ENCODE results near the gene SIRPB2. TPM values are rescaled to one million over a fixed set of nuclear protein-coding genes. Genes with fewer than 3 reads are reported as not detected.
A peak's percentile ranks its signal among the peaks of the same experiment; 100 is the strongest.

The SIRPB2 gene
- total and polyA plus RNA-seq, 3 experiments from 2014 or later = not detected

DNA sequence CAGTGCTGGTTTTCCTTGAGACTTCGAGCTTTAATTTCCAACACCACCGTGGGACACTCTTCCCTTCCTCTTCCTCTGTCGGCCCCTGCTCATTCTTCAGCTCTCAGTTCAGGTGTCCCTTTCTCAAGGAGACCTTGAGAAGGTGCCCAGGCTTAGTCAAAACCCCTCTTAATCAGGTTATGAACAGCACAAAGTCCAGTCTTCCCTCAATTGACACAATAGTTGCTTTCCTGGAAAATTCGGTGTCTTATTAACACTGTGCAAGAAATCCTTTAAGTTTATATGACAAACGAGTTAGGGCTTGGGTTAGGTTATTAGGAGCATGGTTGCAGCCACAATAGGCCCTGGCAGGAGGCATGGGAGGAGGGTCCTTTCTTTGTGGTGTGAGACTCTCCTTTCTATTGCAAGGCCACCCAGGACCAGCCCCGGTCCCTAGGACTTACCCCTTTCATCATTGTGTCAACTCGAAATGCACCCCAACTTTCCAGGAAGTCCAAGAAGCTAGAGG lies 23.0 kb downstream of the SIRPB2 start:
- ChIA-PET CTCF (interaction anchor here (1.0 to 4.0 kb wide), 4 partner anchors 32 to 309 kb away, joined by 3 to 19 read pairs (median 12); partner anchors contain the start of gene FKBP1A), POLR2A (no interaction called here)
- Mint-ChIP-seq H3K36me3 (peaks cover 0 to 24% (median 4%) of the 10 kb centered on the region in 3 donors), H3K4me1 (peaks cover 41 to 43% (median 43%) of the 10 kb centered on the region in 3 donors), H3K9me3 (no peaks in the 10 kb centered on the region), H3K27me3 (peaks cover 0 to 11% of the 10 kb centered on the region in 2 donors), H3K27ac (peak overlapping the region in 5 of 8 donors; percentile 64 to 88 (median 77)), H3K4me3 (peak overlapping the region in 4 of 7 donors; percentile 35 to 90 (median 66))
- Histone ChIP-seq H3K36me3 (ENCODE audit: insufficient read depth, low read length) (no peaks in the 10 kb centered on the region), H3K9me3 (ENCODE audit: low read length) (no peaks in the 10 kb centered on the region), H3K27ac (ENCODE audit: low read depth, low read length) (peak overlapping the region; percentile 70), H3K4me3 (ENCODE audit: low read length) (no peak overlapping the region), H3K27me3 (ENCODE audit: insufficient read depth, low read length, poor library complexity, severe bottlenecking) (no peaks in the 10 kb centered on the region), H3K4me1 (ENCODE audit: insufficient read depth, low read length) (peaks cover 35% of the 10 kb centered on the region)
- DNase-seq = no peak

DNA sequence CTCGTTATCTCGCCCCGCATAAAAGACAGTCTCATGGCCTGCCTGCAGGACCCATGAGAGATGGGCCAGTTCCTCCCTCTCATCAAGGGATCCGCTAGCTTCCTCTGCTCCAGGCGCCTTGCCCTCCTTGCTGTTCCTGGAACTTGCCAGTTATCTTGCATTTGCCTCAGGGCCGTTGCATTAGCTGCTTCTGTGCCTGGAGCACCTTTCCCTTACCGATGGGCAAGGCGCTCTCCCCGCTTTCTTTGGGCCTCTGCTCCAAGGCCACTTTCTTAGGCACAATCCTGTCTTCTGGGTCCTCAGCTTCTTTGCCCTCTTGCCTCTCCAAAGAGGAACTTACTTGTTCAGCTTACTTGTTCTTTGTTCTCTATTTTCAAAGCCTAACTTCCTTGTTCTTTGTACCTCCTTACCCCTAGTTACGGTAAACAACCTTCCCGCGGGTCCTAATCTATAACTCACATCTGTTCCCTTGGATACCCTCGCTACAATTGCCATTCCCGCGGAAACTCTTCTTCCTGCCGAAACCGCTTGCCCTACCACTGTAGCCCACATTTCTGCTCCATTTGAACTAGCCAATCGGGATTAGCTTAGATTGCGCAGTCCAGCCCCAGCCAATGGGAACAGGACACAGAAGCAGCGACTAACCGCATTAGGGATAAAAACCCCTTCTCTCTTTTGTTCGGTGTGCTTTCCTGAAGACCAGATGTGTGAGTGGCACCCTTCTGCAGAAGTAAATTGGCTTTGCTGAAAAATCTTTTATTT lies 23.7 kb downstream of the SIRPB2 start:
- Mint-ChIP-seq H3K4me1 (peaks cover 43 to 47% (median 46%) of the 10 kb centered on the region in 3 donors), H3K4me3 (peak overlapping the region; percentile 85 to 91 (median 89)), H3K9me3 (no peaks in the 10 kb centered on the region), H3K27me3 (peaks cover 0 to 11% of the 10 kb centered on the region in 2 donors), H3K36me3 (peaks cover 0 to 30% (median 5%) of the 10 kb centered on the region in 3 donors), H3K27ac (peak overlapping the region; percentile 45 to 93 (median 84))
- Histone ChIP-seq H3K4me1 (ENCODE audit: insufficient read depth, low read length) (peaks cover 35% of the 10 kb centered on the region), H3K27me3 (ENCODE audit: insufficient read depth, low read length, poor library complexity, severe bottlenecking) (no peaks in the 10 kb centered on the region), H3K36me3 (ENCODE audit: insufficient read depth, low read length) (no peaks in the 10 kb centered on the region), H3K4me3 (ENCODE audit: low read length) (peak overlapping the region; percentile 46), H3K27ac (ENCODE audit: low read depth, low read length) (peak overlapping the region; percentile 70), H3K9me3 (ENCODE audit: low read length) (no peaks in the 10 kb centered on the region)
- ChIA-PET POLR2A (no interaction called here), CTCF (interaction anchor here (0.6 to 4.0 kb wide), 9 partner anchors 9 to 329 kb away, joined by 3 to 19 read pairs (median 4); partner anchors contain the start of gene FKBP1A)
- DNase-seq = peak in 1 of 5 donors; percentile 15

DNA sequence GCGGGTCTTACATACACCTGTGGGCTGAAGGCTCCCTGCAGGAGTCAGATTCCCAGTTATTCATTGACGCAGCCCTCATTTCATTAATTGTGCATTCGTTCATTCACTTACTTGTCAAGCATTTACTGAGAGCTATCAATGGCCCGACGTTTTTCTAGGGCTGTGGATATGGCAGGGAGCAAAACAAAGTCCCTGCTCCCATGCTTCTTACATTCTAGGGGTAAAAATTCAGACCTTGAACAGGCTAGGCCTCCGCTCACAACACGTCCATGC lies 24.2 kb downstream of the SIRPB2 start:
- CTCF ChIA-PET = interaction anchor here (0.6 to 4.0 kb wide), 11 partner anchors 8 to 636 kb away, joined by 3 to 19 read pairs (median 3); partner anchors contain the start of gene FKBP1A
- Histone ChIP-seq H3K27me3 (ENCODE audit: insufficient read depth, low read length, poor library complexity, severe bottlenecking) (no peaks in the 10 kb centered on the region), H3K36me3 (ENCODE audit: insufficient read depth, low read length) (no peaks in the 10 kb centered on the region), H3K9me3 (ENCODE audit: low read length) (no peaks in the 10 kb centered on the region), H3K27ac (ENCODE audit: low read depth, low read length) (peak overlapping the region; percentile 70), H3K4me1 (ENCODE audit: insufficient read depth, low read length) (peaks cover 35% of the 10 kb centered on the region), H3K4me3 (ENCODE audit: low read length) (peak overlapping the region; percentile 46)
- H3K36me3 Mint-ChIP-seq = peaks cover 0 to 33% (median 5%) of the 10 kb centered on the region in 3 donors
- peak overlapping the region; percentile 45 to 93 (median 84) for H3K27ac Mint-ChIP-seq
- peak overlapping the region; percentile 85 to 91 (median 89) for H3K4me3 Mint-ChIP-seq
- H3K27me3 Mint-ChIP-seq = peaks cover 0 to 11% of the 10 kb centered on the region in 2 donors
- POLR2A ChIA-PET = no interaction called here
- H3K9me3 Mint-ChIP-seq = no peaks in the 10 kb centered on the region
- DNase-seq = no peak
- H3K4me1 Mint-ChIP-seq = peaks cover 43 to 50% (median 47%) of the 10 kb centered on the region in 3 donors

DNA sequence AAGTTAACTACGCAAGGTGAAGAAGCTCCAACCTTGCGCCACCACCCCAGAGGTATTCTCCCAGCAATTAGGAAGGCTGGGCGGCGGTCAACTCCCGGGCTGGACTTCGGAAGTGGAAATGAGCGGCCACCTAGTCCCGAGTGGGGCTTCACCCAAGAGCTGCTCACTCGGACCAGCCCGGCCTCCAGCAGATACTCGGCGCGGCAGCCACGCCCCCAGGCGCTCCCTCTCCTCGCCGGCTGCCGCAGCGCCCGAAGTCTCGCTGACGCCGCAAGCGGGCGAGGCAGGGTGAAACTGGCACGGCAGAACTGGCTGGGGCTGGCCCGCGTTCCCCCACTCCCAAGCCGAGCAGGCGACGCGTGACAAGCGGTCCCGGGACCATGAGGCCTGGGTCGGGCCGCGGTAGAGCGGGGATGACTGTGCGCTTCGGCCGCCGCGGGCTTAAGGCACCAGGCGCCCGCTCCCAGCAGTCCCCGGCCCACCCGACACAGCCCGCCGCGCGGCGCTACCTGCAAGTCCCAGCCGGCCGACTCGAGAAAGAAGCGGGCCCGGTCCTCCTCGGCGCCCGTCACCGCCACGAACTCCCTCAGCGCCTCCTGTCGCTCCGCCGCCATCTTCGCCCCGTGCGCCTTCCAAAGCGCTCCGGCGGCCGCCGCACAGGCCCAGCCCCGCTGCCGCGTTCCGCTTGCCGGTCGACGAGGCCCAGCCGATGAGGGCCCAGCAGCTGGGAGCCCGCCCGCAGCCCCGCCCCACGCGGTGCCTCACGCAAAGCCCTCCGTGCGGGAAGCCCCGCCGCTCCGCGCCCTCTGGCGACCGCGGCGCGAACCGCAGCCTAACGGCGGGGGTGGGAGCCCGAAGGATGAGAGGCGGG lies 24.8 kb downstream of the SIRPB2 start, which contains the start of gene NSFL1C:
NSFL1C (minus strand) TSS at position 639 of the 871 bp plus-strand sequence; CDS start at position 614, 25 bp downstream.
- Histone ChIP-seq H3K9me3 (ENCODE audit: low read length) (no peaks in the 10 kb centered on the region), H3K4me3 (ENCODE audit: low read length) (peak within 1 kb of the TSS; percentile 62), H3K27ac (ENCODE audit: low read depth, low read length) (peak within 1 kb of the TSS; percentile 70), H3K36me3 (ENCODE audit: insufficient read depth, low read length) (peaks cover 3% of the 10 kb centered on the region), H3K4me1 (ENCODE audit: insufficient read depth, low read length) (peaks cover 35% of the 10 kb centered on the region), H3K27me3 (ENCODE audit: insufficient read depth, low read length, poor library complexity, severe bottlenecking) (no peaks in the 10 kb centered on the region)
- Mint-ChIP-seq H3K27ac (peak within 1 kb of the TSS; percentile 81 to 93 (median 88)), H3K4me3 (peak within 1 kb of the TSS; percentile 85 to 91 (median 89)), H3K36me3 (peaks cover 0 to 39% (median 5%) of the 10 kb centered on the region in 3 donors), H3K27me3 (peaks cover 0 to 8% of the 10 kb centered on the region in 2 donors), H3K9me3 (no peaks in the 10 kb centered on the region), H3K4me1 (peaks cover 43 to 56% (median 51%) of the 10 kb centered on the region in 3 donors)
- CTCF ChIA-PET = interaction anchor here (0.7 to 4.0 kb wide), 12 partner anchors 19 to 637 kb away, joined by 3 to 19 read pairs (median 4); partner anchors contain the start of gene FKBP1A
- peak; percentile 95 to 98 (median 97) for DNase-seq
- POLR2A ChIA-PET = no interaction called here

DNA sequence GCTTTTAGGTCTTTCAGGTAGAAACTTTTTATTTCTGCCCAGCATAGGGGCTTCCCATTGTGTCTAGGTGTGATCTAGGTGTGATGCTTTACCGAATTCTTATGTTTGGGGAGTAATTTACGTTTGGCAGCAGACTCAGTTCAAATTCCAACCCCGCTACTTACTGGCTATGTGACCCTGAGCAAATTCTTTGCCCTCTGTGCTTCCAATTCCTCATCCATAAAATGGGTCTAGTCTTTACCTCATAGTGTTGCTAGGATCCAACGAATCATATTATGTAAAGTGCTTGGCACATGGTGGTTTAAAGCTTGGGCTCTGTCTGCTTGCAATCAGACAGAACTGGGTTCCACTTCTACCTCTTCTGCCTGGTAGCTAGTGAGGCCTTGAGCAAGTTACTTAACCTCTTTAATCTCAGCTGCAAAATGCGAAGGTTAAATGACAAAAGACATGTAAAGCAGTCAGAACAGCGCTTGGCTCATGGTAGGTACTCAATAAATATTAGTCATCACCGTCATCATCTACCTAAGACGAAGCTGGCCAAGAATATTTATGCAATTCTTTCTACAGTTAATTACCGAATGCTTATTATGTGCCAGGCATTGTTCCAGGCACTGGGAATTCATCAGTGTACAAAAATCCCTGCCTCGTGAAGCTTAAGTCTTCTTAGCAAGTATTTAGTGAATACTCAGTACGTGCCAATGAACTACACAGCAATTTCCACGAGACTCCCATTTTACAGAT lies 25.6 kb downstream of the SIRPB2 start:
- no peaks in the 10 kb centered on the region for H3K9me3 Mint-ChIP-seq
- peaks cover 0 to 47% (median 5%) of the 10 kb centered on the region in 3 donors for H3K36me3 Mint-ChIP-seq
- H3K27ac Mint-ChIP-seq = peak overlapping the region; percentile 60 to 91 (median 88)
- H3K27me3 Mint-ChIP-seq = no peaks in the 10 kb centered on the region
- Histone ChIP-seq H3K4me1 (ENCODE audit: insufficient read depth, low read length) (peaks cover 35% of the 10 kb centered on the region), H3K36me3 (ENCODE audit: insufficient read depth, low read length) (peaks cover 11% of the 10 kb centered on the region), H3K27ac (ENCODE audit: low read depth, low read length) (peak overlapping the region; percentile 70), H3K9me3 (ENCODE audit: low read length) (no peaks in the 10 kb centered on the region), H3K27me3 (ENCODE audit: insufficient read depth, low read length, poor library complexity, severe bottlenecking) (no peaks in the 10 kb centered on the region), H3K4me3 (ENCODE audit: low read length) (peak overlapping the region; percentile 62)
- ChIA-PET POLR2A (no interaction called here), CTCF (interaction anchor here (0.7 to 4.0 kb wide), 5 partner anchors 30 to 266 kb away, joined by 3 to 19 read pairs (median 3); no protein-coding TSS in a partner anchor)
- H3K4me3 Mint-ChIP-seq = peak overlapping the region; percentile 85 to 91 (median 89)
- peaks cover 48 to 63% (median 56%) of the 10 kb centered on the region in 3 donors for H3K4me1 Mint-ChIP-seq
- no peak for DNase-seq

DNA sequence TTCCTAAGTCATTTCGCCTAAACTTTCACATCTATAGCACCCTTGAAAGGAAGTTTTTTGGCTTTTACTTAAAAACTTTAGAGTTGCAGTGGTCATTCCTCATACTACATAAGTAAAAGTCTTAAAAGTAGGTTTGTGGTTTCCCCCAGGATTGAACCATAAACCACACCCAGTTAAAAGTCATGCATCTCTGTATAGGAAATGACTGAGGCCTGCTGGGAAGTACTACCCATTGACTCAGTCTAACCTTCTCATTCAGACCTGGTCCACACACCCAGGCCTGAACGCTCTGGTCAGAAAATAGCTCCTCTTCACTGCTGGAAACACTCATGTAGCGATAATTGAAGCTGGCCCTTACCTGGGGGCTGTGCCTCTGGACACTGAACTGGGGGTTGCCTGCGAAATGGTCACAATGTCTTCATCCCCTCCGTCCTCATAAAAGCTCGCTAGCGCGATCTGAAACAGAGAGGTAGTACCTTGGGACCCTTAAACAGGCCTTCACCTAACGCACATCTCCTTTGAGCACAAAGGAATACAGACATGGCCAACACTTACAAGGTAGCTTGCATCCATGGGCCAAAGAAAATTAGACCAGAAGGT lies 27.1 kb downstream of the SIRPB2 start:
- Histone ChIP-seq H3K4me1 (ENCODE audit: insufficient read depth, low read length) (peaks cover 35% of the 10 kb centered on the region), H3K27me3 (ENCODE audit: insufficient read depth, low read length, poor library complexity, severe bottlenecking) (no peaks in the 10 kb centered on the region), H3K36me3 (ENCODE audit: insufficient read depth, low read length) (peaks cover 21% of the 10 kb centered on the region), H3K27ac (ENCODE audit: low read depth, low read length) (no peak overlapping the region), H3K4me3 (ENCODE audit: low read length) (no peak overlapping the region), H3K9me3 (ENCODE audit: low read length) (no peaks in the 10 kb centered on the region)
- no peak for DNase-seq
- Mint-ChIP-seq H3K4me3 (peak overlapping the region in 3 of 7 donors; percentile 85 to 90 (median 89)), H3K36me3 (peaks cover 0 to 62% (median 13%) of the 10 kb centered on the region in 3 donors), H3K4me1 (peaks cover 49 to 72% (median 62%) of the 10 kb centered on the region in 3 donors), H3K27ac (peak overlapping the region in 1 of 8 donors; percentile 88), H3K9me3 (no peaks in the 10 kb centered on the region), H3K27me3 (no peaks in the 10 kb centered on the region)
- CTCF ChIA-PET = interaction anchor here (1.1 kb wide), 1 partner anchor 27 kb away, joined by 4 read pairs; no protein-coding TSS in a partner anchor
- POLR2A ChIA-PET = no interaction called here

DNA sequence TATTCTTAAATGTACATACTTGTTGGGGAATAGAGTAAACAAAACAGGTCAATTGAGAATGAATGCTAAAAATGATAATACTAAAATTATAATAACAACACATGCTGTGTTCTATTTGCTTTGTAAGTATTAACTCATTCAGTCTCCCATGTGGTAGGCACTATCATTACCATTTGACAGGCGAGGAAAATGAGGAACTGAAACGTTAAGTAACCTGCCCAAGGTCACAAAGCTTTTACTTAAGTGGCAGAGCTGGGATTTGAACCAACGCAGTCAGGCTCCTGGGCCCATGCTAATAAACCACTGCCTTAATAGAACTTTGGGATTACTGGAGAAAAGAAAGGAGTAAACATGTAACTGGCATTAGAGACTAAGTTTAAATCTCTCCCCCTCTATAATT lies 28.4 kb downstream of the SIRPB2 start:
- ChIA-PET POLR2A (no interaction called here), CTCF (no interaction called here)
- no peaks in the 10 kb centered on the region for H3K9me3 Mint-ChIP-seq
- peak overlapping the region in 1 of 7 donors; percentile 40 for H3K4me3 Mint-ChIP-seq
- Histone ChIP-seq H3K4me1 (ENCODE audit: insufficient read depth, low read length) (peaks cover 33% of the 10 kb centered on the region), H3K36me3 (ENCODE audit: insufficient read depth, low read length) (peaks cover 26% of the 10 kb centered on the region), H3K27ac (ENCODE audit: low read depth, low read length) (no peak overlapping the region), H3K9me3 (ENCODE audit: low read length) (no peaks in the 10 kb centered on the region), H3K4me3 (ENCODE audit: low read length) (no peak overlapping the region), H3K27me3 (ENCODE audit: insufficient read depth, low read length, poor library complexity, severe bottlenecking) (no peaks in the 10 kb centered on the region)
- no peak for DNase-seq
- peaks cover 0 to 74% (median 20%) of the 10 kb centered on the region in 3 donors for H3K36me3 Mint-ChIP-seq
- no peak overlapping the region for H3K27ac Mint-ChIP-seq
- no peaks in the 10 kb centered on the region for H3K27me3 Mint-ChIP-seq
- H3K4me1 Mint-ChIP-seq = peaks cover 47 to 72% (median 62%) of the 10 kb centered on the region in 3 donors
